HG02943 (cell line): Measurements from ENCODE around the gene GALNT17.

Source experiments
- ATAC-seq: cut with Tn5 transposase; IDR thresholded peaks from one replicate; pipeline ENCODE4 v1.9.1; 2021; ENCODE audit warnings: mild to moderate bottlenecking, low read depth, moderate library complexity; ENCODE audit not compliant: unreplicated experiment

The GALNT17 gene

DNA sequence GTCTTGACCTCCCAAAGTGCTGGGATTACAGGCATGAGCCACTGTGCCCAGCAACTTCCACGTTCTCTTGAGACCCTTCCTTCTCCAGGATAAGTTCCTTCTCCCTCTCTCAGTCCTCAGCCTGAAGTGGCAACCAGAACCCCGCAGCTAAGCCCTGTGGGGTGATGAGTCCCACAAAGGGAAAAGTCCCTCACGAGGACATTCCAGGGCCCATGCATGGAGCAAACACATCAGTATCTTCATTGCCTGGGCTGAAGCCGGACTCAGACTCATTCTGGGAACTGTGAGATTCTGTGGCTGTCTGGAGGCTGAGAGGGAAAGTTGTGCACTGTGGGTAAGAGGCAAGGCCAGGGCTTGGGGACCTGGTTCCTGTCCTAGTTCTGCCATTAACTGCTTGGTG lies 622.9 kb downstream of the GALNT17 start:
- ATAC-seq: no peak

DNA sequence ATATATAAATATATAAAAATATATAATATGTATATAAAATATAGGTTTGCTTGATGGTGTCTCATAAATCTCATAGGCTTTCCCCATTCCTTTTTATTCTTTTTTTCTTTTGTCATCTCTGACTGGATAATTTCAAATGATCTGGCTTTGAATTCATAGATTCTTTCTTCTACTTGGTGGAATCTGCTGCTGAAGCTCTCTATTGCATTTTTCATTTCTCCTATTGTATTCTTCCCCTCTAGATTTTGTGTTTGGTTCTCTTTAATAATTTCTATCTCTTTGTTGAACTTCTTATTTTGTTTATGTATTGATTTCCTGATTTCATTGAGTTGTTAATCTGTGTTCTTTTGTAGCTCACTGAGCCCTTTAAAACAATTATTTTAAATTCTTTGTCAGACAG lies 629.4 kb downstream of the GALNT17 start:
- no peak for ATAC-seq
